Subcutaneous adipose tissue (tissue), 4 donors: ENCODE results near the gene CREB1. TPM values are rescaled to one million over a fixed set of nuclear protein-coding genes. Genes with fewer than 3 reads are reported as not detected.

ENCODE experiments used
- total RNA-seq, 4 donors: library from RNA; depleted of rRNA; stranded (reverse); fragments of >200 nt; gene quantifications; one replicate each; pipeline ENCODE4 v1.1.0, GENCODE V29; 2016
- TF ChIP-seq, protein P1 (sequence below): fragments of 450-650 bp; IDR thresholded peaks from one replicate; pipeline ENCODE4 v1.5.1; 2016; ENCODE audit warnings: low read depth, mild to moderate bottlenecking, control low read depth, antibody characterized with exemption, moderate library complexity

CREB1 gene
- total RNA-seq, 4 donors from 2014 or later, result 39.4 to 75.5 (median 54.0) TPM

DNA sequence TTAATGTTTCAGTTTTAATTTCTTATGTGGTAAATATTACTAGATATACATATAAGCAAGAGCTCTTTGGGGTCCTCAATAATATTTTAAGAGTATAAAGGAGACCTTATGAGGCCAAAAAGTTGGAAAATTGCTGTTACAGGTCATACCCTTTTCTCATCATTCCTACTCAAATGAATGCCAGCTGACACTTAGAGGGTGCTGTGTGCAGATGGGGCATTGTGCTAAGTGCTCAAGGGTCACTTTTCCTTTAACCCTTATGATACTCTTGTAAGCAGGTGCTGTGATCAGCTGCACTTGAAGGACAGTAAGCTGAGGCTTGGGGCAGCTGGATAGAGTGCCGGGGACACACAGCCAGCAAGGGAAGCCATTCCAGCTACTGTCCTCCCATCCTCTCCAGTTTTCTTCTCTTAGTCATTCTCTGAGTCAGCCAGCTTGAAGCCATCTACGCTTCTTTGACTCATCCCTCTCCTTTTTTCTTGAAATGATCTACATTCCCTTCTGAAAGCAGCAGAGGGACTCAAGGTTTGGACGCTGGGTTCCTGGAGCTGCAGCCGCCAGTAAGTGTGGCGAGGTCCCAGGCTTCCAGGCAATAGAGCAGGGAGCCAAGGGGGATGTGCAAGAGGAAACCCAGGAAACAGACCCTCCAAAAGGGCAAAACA lies 42.0 kb upstream of the CREB1 start:
- TF ChIP-seq, protein P1, sequence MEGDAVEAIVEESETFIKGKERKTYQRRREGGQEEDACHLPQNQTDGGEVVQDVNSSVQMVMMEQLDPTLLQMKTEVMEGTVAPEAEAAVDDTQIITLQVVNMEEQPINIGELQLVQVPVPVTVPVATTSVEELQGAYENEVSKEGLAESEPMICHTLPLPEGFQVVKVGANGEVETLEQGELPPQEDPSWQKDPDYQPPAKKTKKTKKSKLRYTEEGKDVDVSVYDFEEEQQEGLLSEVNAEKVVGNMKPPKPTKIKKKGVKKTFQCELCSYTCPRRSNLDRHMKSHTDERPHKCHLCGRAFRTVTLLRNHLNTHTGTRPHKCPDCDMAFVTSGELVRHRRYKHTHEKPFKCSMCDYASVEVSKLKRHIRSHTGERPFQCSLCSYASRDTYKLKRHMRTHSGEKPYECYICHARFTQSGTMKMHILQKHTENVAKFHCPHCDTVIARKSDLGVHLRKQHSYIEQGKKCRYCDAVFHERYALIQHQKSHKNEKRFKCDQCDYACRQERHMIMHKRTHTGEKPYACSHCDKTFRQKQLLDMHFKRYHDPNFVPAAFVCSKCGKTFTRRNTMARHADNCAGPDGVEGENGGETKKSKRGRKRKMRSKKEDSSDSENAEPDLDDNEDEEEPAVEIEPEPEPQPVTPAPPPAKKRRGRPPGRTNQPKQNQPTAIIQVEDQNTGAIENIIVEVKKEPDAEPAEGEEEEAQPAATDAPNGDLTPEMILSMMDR, result no peak

DNA sequence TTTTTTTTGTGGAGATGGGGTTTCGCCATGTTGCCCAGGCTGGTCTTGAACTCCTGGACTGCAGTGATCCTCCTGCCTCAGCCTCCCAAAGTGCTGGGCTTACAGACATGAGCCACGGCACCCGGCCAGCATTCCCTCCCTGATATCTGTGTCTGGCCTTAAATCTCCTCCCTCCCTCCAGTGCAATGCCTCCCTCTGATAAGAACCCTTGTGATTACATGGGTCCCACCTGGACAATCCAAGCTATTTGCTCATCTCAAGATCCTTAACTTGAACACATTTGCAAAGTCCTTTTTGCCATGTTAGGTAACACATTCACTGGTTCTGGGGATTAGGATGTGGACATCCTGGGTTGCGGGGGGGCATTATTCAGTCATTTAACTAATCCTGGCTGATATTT lies 40.5 kb upstream of the CREB1 start:
- TF ChIP-seq, protein P1, result no peak

DNA sequence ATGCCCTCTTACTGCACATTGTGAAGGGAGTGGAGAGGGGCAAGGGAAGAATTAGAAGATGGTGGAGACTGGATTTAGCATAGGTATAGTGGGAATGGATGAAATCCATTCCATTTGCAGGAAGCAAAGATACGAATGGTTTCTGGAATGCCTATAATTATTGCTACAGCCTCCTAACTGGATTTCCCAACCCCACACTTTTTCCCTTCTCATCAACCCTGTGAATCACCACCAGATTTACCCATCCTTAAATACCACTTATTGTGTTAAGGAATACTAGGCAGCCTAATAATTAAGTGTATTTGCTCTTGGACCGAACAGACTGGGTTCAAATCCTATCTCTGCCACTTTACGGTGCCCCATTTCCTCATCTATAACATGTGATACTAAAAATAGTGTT lies 39.3 kb upstream of the CREB1 start:
- TF ChIP-seq, protein P1, result no peak

DNA sequence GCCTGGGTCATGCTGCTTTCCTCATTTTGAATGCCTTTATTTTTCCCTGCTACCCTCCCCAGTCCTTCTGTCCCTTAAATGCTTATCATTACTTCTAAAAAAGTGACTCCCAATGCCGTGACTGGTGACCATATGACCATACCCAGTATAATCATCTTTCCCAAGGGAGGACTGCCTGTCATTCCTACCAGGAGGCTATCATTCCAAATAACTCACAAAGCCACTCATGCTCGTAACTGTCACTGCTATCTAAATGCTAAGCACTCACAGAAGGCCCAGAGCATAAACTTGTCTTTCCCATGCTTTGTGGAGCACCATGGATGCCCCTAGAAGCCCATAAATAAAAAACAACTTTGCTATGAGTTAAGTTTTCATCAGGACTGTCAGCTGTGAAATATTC lies 38.7 kb upstream of the CREB1 start:
- TF ChIP-seq, protein P1, result no peak

DNA sequence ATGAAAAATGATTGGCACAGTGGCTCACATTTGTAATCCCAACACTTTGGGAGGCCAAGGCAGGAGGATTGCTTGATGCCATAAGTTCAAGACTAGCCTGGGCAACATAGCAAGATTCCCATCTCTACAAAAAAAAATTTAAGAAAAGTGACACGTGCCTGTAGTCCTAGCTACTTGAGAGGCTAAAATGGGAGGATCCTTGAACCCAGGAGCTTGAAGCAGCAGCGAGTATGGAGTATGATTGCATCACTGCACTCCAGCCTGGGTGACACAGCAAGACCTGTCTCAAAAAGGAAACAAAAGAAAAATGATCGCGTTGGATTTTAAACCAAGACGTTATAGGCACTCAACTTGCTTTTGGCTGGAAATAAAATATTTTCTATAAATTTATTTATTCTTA lies 37.8 kb upstream of the CREB1 start:
- TF ChIP-seq, protein P1, result no peak

DNA sequence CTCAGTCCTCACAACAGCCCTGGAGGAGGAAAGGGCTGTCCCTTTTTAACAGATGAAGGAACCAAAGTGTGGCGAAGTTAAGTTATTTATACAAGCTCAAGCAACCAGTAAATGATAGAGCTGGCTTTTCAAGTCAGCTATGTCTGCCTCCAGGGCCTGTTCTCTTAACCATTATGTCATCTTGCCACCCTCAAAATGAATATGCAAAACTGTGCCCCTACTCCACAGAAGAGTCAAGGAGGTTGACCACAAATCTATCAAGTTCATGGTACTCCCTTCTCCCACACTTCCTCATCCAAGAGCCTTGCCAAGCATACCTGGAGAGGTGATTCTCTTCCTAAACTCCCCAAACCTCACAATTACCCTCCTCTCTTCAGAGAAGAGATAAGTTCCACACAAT lies 37.3 kb upstream of the CREB1 start:
- TF ChIP-seq, protein P1, result no peak

DNA sequence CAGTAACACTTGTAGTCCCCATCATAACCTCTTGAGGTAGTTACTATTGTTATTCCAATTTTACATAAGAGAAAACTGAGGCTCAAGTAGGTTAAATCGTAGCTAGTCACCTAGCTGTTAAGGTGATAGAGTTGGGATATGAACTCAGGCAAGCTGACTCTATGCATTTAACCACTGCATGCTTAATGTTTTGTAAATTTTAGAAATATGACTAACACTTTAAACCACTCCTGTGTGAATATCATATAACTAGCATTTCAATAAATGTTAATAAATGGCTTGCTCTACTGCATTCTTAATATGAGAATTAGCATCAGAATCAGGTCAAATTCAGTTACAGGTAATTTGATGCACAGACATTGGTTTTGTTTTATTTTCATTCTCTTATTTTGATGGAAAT lies 35.6 kb upstream of the CREB1 start:
- TF ChIP-seq, protein P1, result no peak
